ENCODE data around the gene NUMB.

The NUMB gene

GRCh38 chr14:73245480-73246325 lies 212.6 kb downstream of the NUMB start:
- DNase-seq (ENCODE audit: low read depth), result peak; percentile 40

DNA sequence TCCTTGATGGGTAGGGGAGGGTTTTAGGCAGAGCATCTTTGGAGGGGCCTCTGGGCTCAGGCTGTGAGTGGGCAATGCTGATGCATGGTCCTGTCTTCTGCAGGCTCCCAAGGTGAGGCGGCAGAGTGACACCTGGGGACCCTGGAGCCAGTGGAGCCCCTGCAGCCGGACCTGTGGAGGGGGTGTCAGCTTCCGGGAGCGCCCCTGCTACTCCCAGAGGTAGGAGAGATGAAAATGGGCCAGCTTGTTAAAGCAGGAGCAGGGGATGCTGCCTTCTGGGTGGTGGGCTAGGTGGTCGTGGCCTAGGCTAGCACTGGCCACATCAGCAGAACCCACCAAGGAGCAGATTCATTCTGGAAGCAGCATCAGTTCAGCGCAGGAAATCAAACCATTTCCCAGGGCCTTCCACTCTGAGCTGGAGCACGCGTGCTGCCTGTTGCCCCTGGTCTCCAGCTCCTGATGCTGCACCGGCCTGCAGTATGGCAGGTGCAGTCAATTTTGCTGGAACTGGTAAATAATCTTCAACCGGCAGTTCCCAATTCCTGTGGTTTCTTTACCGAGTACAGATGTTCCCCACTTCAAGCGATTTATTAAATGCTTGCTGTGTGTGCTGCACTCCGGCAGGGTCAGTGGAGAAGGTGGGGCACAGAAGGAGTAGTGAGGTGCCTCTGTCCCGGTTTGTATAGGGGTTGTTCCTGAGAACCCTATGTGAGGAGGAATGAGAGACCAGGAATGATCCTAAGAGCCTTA lies 213.6 kb downstream of the NUMB start:
- no peak for DNase-seq (ENCODE audit: low read depth)

GRCh38 chr14:73243748-73244147 lies 214.6 kb downstream of the NUMB start:
- no peak for DNase-seq (ENCODE audit: low read depth)

DNA sequence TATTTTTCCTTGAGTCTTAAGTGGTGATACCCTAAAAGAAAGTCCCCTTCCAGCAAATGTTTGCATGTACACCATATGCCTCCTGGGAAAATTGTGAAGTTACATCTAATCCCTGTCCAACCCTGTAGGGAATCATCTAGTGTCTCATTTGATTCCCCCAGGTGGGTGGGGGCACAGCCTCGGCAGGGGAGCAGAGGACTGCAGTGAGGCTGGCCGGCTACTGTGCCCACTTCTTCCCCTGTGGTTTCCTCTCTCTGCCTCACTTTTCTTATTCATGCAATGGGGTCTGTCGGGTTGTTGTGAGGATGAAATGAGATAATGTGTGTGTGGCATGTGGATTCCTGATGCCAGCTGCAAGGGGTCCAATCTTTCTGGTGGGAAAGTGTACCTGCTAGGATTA lies 215.0 kb downstream of the NUMB start:
- DNase-seq (ENCODE audit: low read depth), result no peak

GRCh38 chr14:73242357-73242901 lies 215.9 kb downstream of the NUMB start:
- DNase-seq (ENCODE audit: low read depth), result peak; percentile 51

DNA sequence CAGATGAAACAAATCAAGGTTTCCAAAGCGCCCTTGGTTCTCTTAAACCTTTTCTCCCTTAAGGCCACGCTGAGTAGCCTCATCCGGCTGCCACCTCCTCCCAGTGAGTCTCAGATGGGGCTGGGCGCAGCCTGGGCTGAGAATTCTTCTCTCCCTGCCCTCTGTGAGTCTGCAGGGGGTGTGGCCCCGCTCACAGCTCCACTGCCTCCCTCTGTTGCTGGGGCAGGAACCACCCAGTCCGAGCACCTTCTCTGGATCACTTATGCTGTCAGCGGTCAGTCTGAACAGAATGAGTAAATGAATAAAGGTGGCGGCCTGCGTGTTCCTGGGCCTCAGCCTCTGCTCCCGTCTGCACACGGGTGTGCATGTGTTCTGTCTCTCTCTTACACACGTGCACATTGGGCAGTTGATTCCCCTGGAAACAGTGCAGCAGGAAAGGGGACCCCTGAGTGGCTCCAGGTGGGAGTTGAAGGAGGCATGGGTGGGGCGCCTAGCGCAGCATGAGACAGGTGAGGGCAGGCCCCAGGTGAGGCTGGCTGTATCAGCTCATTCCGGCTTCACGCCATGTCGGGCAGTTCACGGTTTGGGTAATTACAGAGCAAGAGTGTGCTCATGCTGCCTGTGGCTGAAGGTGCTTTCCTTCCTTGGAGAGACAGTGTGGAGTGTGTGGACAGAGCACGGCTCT lies 216.7 kb downstream of the NUMB start:
- peak; percentile 43 for DNase-seq (ENCODE audit: low read depth)

DNA sequence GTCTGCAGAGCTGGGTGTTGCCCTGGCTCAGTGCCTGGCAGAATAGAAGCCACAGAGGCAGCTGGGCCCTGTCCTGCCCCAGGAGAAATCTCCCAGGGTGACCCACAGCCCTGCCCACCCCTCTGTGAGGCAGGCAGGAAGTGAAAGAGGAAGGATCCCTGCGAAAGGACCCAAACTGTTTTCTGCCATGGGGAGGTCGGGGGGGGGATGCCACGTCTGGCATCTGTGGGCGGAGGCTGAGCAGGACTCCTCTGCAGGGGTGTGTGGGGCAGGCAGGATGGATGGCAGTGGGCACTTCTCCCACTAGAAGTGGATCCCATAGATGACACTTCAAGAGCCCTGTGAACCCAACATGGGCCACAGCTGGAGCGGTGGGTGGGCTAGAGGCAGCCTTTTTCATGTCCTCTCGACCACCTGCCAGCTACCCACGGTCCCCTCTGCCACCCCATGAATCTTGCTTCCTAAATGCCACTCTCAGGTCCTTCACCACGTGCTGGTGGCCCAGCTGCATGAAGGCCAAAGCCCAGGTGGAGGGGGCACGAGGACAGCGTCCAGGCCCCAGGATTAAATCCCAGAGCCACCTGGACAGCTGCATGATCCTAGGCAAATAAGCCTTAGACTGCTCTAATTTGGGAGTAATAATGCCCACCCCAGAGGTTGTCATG lies 217.4 kb downstream of the NUMB start:
- no peak for DNase-seq (ENCODE audit: low read depth)

DNA sequence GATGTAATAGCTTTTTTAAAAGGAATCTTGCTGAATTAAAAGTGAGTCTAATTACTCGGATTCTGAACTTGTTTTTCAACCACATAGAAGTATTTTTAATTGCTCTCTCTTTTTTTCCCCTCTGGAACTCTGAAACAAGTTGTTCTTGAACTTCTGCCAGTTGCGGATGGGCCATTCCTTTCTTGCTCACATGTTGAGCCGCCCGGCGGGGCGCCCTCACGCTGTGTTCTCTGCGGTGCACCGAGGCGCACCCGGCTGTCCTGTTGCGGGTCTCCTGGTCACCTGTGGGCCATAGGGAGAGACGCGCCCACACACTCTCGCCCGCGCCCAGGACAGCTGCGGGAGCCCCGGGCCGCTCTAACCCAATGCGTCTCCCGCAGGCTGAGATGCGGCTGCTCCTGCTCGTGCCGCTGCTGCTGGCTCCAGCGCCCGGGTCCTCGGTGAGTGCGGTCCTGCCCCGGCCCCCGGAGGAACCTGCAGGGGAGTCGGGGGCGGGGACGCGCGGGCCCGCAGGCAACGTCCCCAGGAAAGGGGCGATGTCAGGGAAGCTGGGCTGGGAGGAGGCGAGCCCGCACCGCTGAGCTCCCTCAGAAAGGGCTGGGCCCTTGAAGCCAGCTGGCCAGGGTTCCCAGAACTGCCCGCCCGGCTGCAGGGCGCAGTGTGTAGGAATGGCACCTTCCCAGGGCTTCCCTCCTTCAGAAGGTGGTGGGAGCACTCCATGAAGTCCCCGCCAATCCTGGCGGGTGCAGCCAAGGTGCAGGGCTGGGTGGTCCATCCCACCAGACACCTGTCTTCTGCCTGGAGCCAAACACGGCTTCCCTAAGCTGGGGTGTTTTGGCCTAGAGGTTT lies 218.7 kb downstream of the NUMB start:
- peak; percentile 55 for DNase-seq (ENCODE audit: low read depth)

DNA sequence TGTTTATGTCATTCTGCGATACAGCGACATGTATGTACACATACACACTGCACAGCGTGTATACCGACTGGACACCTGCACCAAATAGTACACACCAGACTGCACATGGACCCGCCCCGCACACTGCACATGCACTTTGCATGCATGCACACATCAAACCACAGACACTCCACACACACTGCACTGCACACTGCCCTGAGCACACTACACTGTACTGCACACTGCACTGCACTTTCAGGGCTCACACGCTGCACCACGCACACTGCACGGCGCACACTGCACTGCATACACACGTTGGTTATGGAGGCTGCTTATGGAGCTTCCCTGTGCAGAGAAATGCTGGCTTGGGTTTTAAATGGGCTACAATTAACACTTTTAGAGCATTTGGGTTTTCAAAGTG lies 219.4 kb downstream of the NUMB start:
- no peak for DNase-seq (ENCODE audit: low read depth)

- DNase-seq (ENCODE audit: low read depth), result peak; percentile 82
Observed at GRCh38 chr14:73238424-73238852, 219.9 kb downstream of the NUMB start.

- DNase-seq (ENCODE audit: low read depth), result no peak
Observed at GRCh38 chr14:73237786-73238423, 220.4 kb downstream of the NUMB start.

- DNase-seq (ENCODE audit: low read depth), result peak; percentile 51
Observed at GRCh38 chr14:73237219-73237785, 221.0 kb downstream of the NUMB start, which contains the start of gene PAPLN. PAPLN (plus strand) TSS chr14:73237506; CDS start chr14:73239779, 2,273 bp downstream.

DNA sequence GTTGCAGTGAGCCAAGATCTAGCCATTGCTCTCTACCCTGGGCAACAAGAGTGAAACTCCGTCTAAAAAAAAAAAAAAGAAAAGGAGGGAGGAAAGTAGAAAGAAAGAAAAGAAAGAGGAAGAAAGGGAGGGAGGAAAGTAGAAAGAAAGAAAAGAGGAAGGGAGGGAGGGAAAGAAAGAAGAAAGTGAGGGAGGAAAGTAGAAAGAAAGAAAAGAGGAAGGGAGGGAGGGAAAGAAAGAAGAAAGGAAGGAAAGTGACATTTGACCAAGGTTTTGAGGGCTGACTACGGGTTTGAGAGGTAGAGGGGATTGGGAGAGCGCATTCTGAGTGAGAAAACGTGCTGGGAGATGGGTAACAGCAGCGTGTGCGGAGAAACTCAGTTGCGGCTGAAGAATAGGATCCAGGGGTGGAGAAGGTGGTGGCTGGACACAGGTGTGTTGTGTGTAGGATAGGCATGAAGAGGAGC lies 221.6 kb downstream of the NUMB start:
- DNase-seq (ENCODE audit: low read depth), result no peak

DNA sequence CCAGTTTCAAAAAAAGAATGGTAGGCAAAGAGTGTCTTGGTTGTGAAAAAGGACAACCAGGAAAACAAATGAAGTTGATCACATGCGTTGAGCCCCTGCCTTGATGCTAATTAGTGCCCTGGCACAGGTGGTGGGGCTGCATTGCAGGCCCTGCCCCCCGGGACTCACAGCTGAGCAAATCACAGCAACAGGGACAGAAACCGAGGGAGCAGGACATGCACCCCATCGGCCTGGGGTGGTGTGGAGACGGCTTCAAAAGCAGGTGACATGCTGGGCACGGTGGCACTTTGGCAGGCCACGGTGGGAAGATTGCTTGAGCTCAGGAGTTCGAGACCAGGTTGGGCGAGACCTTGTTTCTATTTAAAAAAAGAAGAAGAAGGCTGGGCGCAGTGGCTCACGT lies 222.2 kb downstream of the NUMB start:
- DNase-seq (ENCODE audit: low read depth), result no peak

DNA sequence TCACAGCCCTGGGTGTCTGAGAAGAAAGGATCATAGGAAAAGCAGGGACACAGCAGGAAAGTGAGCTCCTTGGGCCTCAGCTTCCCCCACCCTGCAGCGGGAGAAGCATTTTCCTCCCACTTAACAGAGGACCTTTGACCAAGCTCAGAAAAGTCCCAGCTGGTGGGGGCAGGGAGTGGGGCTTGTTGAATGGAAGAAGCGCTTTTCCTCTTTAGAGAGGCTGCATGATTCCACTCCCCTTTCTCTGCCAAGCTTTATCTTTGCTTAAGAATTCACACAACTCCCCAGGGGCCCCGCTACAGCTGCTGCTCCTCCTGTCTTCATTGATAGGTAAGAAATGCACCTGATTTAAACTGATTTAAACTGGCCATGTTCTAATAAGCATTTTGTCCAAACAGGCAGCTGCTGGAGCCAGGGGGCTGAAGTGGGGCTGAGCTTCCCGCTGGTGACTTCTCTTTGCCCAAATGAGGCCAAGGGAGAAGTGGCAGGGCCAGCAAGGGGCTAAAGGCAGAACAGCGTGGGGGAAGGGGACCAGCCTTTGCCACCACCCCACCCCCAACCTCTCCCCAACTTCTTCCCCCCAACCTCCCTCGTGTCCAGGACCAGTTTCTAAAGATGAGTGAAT lies 222.7 kb downstream of the NUMB start:
- DNase-seq (ENCODE audit: low read depth), result peak; percentile 62

GRCh38 chr14:73234586-73235394 lies 223.6 kb downstream of the NUMB start:
- no peak for DNase-seq (ENCODE audit: low read depth)

DNA sequence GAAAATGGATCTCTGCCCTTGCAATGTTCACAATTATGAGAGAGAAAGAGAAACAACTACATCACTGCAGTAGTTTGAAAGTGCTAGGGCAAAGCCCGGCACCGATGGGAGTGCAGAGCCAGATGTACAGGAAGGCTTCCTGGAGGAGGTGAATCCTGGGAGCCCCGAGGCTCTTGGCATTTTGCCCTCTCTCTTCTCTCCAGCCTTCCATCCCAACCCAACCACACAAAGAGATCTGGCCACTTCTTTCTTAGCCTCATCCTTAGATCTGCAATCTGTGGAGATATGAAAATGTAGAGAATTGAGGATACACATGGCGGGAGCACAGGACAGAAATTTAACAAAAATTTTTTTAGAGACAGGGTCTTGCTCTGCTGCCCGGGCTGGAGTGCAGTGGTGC lies 224.3 kb downstream of the NUMB start:
- no peak for DNase-seq (ENCODE audit: low read depth)

DNA sequence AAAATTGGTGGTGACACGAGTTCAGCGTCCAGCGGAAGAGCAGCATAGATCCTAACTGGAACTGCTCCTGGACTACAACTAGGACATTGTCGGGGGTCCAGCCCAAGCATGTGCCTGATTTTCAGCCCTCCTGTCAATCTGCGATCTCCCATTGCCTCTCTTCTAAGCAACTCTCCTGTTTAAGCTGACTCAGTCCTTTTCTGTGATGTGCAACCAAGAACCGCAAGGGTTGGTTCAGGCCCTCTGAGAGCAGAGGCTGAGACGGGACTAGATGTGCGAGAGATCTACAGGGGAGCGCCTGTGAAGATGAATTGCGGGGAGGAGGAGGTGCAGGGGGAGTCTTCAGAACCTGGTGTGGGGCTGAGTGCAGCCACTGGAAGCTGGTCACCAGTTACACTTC lies 224.8 kb downstream of the NUMB start:
- DNase-seq (ENCODE audit: low read depth), result no peak

Data from amniotic epithelial cell (primary cell).